Stimulated activated CD8-positive, alpha-beta memory T cell treated with anti-CD3 and anti-CD28 coated beads, Interleukin-15, amount 100 ng/mL, for 24 hours (primary cell): ENCODE data around the gene PPA1.
"Not testable (repeated sequence)": the region's sequence is repeated elsewhere in the genome, so short reads cannot be mapped to it uniquely, and the experiment has no call there.

Experiments
- DNase-seq: peaks from one replicate; pipeline ENCODE4 v3.0.0-alpha.2; 2020; ENCODE audit warnings: low read depth

Gene PPA1

GRCh38 chr10:70212277-70212676 lies 21.0 kb downstream of the PPA1 start:
- no peak for DNase-seq

- no peak for DNase-seq
Measured at GRCh38 chr10:70206762-70207161, 26.5 kb downstream of the PPA1 start.

DNA sequence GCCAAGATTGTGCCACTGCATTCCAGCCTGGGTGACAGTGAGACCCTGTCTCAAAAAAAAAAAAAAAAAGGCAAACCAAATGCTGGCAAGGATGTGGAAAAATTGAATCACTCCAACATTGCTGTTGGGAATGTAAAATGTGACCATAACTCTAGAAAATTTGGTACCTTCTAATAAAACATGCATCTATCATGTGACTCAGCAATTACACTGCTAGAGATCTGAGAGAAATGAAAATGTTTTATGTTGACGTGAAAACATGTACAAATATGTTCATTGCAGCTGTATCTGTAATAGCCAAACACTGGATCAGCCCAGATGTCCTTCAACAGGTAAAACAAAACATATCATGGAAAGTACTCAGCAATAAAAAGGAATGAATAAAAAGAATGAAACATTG lies 32.1 kb downstream of the PPA1 start:
- no peak for DNase-seq

DNA sequence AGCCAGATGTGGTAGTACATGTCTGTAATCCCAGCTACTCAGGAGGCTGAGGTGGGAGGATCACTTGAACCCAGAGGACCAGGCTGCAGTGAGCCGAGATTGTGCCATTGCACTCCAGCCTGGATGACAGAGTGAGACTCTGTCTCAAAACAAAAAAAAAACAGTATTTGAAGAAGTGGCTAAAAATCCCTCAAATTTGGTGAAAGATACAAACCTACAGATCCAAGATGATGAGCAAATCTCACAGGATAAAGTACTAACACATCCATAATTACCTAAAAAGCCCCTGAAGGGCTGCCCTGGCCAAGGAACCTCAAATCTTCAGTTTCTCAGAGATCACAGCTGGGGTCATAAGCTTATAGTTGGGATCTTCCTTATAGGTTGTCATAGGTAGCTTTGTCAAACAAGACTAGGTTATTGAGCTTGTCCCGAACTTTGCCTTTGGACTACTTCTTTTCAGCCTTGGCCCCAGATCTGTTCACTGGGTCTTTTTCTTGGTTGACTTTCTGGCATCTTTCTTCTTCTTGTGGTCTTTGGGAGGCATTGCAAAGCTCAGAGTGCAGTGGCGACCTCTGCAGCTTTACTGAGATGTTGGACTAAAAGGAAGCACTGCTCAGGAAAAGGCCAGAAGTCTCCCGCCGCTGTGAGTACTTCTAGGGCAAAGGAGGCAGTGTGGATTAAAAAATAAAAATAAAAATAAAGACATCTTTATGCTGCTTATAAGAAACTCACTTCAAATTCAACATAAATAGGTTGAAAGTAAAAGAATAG lies 34.3 kb downstream of the PPA1 start:
- no peak for DNase-seq

DNA sequence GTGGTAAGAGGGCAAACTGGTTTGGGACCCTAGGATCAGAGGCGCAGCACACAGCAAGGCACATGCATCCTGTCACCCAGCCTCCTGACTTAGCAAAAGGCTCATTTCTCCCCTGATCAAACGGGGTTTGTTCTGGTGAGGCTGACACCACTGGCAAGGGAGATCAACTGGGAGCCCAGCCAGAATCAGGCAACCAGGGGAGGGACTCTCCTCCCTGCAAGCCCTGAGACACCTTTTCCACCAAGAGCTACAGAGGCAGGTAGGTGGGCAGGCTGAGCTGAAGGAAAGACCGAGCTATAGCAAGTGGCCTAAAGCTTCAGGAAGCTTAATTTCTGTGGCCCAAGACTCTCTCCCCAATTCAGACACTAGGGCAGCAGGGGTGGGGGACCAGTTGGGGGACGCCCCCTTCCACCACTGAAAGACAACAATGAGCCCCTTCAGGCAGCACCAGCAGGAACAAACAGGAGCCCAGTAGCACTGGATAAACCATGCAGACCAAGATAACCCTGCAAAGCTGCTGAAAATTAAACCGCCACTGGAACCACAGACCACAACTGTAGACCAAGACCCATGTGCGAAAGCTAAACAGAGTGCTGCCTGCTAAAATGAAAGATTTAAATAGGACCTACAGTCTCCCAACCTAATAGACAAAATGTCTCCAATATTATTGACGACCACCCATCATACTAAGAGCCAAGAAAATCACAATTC lies 35.8 kb downstream of the PPA1 start:
- DNase-seq, result no peak

DNA sequence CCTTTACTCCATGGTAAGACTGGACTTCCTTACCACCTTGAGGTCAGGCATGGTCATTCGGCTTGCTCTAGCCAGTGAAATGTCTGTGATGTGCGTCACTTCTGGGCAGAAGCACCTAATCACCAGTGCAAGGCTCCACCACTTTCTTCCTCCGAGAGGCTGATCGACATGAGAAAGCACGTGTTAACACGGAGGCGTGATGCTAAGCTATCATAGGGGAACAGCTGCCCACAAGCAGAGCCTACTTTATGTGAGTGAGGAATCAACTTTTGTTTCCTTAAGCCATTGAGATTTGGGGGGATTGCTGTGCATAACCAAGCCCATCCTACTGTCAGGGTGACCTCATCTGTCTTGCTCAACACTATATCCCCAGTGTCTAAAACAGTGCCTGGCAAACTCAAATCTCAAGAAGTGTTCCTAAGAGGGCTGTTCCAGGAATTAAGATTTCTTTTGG lies 39.8 kb downstream of the PPA1 start:
- DNase-seq, result no peak

- DNase-seq, result no peak
Measured at GRCh38 chr10:70192326-70192968, 40.8 kb downstream of the PPA1 start.

GRCh38 chr10:70191972-70192305 lies 41.3 kb downstream of the PPA1 start:
- no peak for DNase-seq

DNA sequence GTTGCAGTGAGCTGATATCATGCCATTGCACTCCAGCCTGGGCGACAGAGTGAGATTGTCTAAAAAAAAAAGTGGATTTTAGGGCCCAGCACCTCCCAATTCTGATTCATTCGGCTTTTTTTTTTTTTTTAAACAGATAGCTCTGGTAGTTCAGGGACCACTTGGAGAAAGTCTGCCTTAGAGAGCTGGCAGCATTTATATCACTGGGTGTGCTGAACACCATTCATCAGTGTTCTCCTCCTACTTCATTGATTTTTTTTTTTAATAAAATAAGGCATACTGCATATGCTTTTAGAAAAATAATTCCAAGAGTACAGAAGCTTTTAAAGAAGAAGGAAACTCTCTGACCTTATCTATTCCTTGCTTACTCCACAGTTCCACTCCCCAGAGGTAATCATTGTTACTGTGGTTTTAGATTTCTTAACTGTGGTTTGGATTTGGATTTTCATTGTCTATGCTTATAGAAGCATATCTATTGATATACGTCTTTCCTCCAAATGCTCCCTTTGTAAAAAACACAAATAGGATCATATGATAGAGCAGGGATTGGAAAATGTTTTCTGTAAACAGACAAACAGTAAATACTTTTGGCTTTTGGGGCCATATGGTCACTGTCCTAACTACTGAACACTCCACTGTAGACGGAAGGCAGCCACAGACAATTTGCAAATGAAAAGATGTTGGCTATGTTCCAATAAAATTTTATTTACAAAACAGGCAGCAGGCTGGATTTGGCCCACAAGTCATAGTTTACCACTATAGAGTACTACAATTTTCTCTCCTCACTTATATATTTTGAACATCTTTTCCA lies 41.9 kb downstream of the PPA1 start:
- DNase-seq, result no peak

GRCh38 chr10:70190581-70190980 lies 42.6 kb downstream of the PPA1 start:
- DNase-seq, result no peak

GRCh38 chr10:70190102-70190501 lies 43.1 kb downstream of the PPA1 start:
- DNase-seq, result no peak

- no peak for DNase-seq
Measured at GRCh38 chr10:70188768-70189167, 44.5 kb downstream of the PPA1 start.

DNA sequence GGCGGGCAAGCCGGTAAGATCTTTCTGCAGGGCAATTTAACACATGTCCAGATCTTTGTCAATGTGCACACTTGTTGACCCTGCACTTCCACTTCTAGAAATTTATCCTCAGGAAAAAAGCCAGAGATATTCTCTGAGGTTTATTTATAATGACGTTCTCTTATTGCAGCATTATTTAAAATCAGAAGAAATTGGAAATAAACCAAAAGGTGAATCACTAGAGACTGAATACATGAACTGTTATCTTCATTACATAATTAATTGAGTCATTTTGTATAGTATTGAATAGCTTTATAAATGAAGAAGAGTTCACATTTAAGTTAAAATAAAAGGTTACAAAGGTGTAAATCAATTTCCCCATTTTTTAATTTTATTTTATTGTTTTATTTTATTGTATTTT lies 46.7 kb downstream of the PPA1 start:
- DNase-seq, result no peak

DNA sequence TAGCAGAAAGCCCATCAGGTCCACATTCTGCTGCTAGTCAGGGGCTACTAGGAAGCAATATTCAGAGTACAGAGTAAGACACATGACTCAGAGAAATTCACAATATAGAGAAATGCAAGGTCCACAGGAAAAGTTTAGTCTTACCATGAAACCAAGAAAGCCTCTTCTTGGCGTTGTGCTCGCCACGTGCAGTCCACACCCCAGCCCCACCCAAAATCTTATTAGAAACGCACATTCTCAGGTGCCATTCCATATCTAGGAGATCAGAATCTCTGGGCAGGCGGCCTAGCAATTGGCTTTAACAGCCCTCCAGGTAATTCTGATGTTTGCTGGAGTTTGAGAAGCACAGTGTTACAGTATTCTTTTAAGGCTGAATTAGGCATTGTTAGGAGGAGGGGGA lies 47.1 kb downstream of the PPA1 start:
- DNase-seq, result no peak

GRCh38 chr10:70183304-70183703 lies 49.9 kb downstream of the PPA1 start:
- no peak for DNase-seq

GRCh38 chr10:70179209-70179608 lies 54.0 kb downstream of the PPA1 start:
- DNase-seq, result not testable (repeated sequence)

- no peak for DNase-seq
Measured at GRCh38 chr10:70178139-70178725, 55.0 kb downstream of the PPA1 start.

DNA sequence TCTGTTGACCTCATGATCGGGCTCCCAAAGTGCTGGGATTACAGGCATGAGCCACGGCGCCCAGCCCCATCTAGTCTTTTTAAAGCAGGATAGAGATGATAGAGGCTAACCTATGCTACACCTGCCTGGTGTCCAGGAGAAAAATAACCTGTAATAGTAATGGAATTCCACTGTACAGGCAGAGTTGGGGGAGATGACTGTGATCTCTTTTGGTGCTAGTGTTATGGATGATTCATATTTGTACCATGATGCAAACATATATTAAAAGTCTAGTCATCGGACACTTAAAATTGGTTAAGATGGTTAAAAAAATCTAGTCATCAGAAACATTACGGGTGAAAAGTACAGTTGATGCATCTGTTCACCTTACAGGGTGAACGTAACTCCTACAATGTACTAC lies 56.8 kb downstream of the PPA1 start:
- no peak for DNase-seq

DNA sequence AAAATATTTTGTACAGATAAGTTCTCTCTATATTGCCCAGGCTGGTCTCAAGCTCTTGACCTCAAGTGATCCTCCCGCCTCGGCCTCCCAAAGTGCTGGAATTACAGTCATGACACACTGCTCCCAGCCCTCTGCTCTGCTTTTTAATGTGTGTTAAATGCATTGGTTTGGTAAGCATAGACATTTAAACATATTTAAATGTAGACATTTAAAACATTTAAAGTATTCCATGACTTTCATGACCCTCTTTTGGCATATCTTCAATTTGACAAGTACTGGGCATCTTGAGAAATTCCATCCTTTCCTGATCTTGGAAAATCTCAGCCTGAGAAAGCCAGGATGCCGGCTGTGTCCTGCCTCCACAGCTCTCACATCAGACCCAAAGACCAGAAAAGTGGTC lies 57.7 kb downstream of the PPA1 start:
- no peak for DNase-seq

DNA sequence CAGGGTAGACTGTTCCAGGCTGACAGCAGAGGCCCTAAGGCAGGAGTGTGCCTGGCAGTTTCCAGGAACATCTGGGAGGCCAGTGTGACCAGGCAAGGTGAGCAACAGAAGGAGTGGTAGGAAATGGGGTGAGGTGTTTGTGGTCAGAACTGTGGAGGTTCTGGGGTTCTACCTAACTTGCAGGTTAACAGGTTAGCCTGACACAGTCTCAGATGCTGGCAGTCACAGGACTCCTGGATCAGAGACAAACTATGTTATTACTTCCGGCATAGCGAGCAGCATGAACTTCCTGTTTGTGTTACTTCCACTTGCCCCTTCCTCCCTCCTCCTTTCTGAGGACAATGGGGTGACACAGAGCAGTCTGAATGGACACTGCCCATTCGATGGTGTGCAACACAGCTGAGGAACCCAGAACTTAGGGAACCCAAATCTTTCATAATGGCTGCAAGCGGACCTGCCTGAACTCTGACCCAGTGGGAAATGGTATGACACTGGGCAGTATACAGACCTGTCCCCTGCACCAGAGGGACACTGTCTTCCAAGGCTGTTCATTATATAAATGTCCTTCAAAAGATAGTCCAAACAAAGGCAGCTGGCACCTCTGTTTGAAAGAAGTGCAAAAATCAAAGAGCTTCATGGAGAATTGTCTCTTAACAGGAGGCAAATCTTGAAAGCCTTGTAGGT lies 59.0 kb downstream of the PPA1 start:
- no peak for DNase-seq

DNA sequence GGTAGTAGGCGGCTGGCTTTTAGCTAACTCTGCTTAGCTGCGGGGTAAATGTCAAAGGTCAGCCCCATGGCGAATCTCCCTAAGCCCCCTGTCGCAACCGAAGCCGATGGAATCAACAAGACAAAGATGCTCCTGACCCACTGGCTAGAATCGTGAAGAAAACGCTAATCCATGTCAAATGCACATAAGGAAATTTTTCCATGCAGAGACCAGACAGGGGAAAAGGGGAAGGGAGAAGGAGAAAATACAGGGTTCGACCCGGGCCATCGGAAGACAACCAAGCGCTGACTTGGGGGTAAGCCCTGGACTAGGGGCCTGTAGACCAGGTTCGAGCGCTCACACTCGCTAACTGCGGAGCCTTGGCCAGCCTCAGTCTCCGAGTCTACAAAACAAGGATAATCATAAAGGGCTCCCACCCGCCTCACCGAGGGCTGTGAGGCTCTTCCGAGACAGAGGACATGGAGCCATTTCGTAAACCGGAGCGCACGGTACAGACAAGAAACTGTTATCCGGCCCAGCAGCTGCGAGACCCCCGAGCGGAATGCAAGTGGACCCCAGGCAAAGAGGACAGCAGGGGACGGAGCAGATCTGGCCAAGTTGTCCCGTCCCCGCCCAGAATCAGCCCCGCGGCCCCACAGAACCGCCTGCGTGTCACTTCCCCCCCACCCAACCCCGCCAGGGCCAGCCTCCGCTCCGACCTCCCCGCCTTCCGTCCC lies 63.4 kb downstream of the PPA1 start:
- DNase-seq, result no peak
